ENCODE measurements around the gene C1GALT1.

GRCh38 chr7:7272294-7272693 lies 90.0 kb downstream of the C1GALT1 start:
- TF ChIP-seq CTCF (IDR thresholded peaks at IDR 0.05; ENCODE audit: borderline replicate concordance, extremely low read depth, low read length, poor library complexity, severe bottlenecking) (no peak), EZH2 (IDR thresholded peaks at IDR 0.05; ENCODE audit: borderline replicate concordance, low read depth, low read length, severe bottlenecking) (no peak)
